ENCODE data around the gene FZD4.

- no peak for TF ChIP-seq CTCF (IDR thresholded peaks at IDR 0.05)
- TF ChIP-seq POLR2AphosphoS5 (IDR thresholded peaks at IDR 0.05) = no peak
- TF ChIP-seq EP300 (IDR thresholded peaks at IDR 0.05) = no peak
Observed at GRCh38 chr11:86999388-86999787, 44.2 kb upstream of the FZD4 start.

Measured in sigmoid colon (tissue), 4 donors.